ENCODE measurements around the gene TTC7B.

DNA sequence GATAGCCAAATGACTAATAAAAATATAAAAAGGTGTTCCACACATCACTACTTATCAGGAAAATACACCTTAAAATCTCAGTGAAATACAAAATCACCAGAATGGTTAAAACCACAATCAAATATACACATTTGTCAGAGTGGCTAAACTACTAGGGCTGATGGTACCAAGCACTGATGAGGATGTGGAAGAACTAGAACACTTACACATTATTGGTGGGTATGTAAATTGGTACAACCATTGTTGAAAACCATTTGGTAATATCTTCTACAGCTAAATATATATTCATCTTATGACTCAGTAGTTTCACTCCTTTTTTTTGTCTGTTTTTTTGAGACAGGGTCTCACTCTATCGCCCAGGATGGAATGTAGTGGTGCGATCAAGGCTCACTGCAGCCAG, 48.5 kb upstream of the TTC7B start:
- TF ChIP-seq GATA2 (IDR thresholded peaks at IDR 0.05; ENCODE audit: low read depth, low read length): no peak
- TF ChIP-seq GATA3 (IDR thresholded peaks at IDR 0.05; ENCODE audit: low read depth, low read length): no peak
